GM19463 (cell line): ENCODE measurements around the gene LRRC32.

Experiments used
- ATAC-seq: cut with Tn5 transposase; IDR thresholded peaks from one replicate; pipeline ENCODE4 v1.9.1; 2021; ENCODE audit warnings: mild to moderate bottlenecking, moderate library complexity; ENCODE audit not compliant: unreplicated experiment

Gene LRRC32

GRCh38 chr11:76665172-76665571 is 5.4 kb downstream of the LRRC32 start:
- ATAC-seq = no peak

- no peak for ATAC-seq
These were observed 5.9 kb downstream of the LRRC32 start for GRCh38 chr11:76664578-76665061.

GRCh38 chr11:76663912-76664440 is 6.6 kb downstream of the LRRC32 start:
- no peak for ATAC-seq

- ATAC-seq = no peak
These were observed 7.1 kb downstream of the LRRC32 start for GRCh38 chr11:76663486-76663810.

- ATAC-seq = no peak
These were observed 7.7 kb downstream of the LRRC32 start for GRCh38 chr11:76662656-76663485.

GRCh38 chr11:76661834-76662434 is 8.6 kb downstream of the LRRC32 start:
- ATAC-seq = no peak

- ATAC-seq = no peak
These were observed 9.2 kb downstream of the LRRC32 start for GRCh38 chr11:76661306-76661751.

- ATAC-seq = no peak
These were observed 9.8 kb downstream of the LRRC32 start for GRCh38 chr11:76660533-76661305.

- no peak for ATAC-seq
These were observed 10.6 kb downstream of the LRRC32 start for GRCh38 chr11:76659672-76660532.

GRCh38 chr11:76658651-76659650 is 11.6 kb downstream of the LRRC32 start:
- ATAC-seq = no peak

- no peak for ATAC-seq
These were observed 12.3 kb downstream of the LRRC32 start for GRCh38 chr11:76658231-76658630.

GRCh38 chr11:76657187-76658170 is 13.1 kb downstream of the LRRC32 start:
- ATAC-seq = no peak

- ATAC-seq = no peak
These were observed 13.9 kb downstream of the LRRC32 start for GRCh38 chr11:76656571-76657081.

- ATAC-seq = no peak
These were observed 14.5 kb downstream of the LRRC32 start for GRCh38 chr11:76656050-76656531.

GRCh38 chr11:76655501-76656049 is 15.0 kb downstream of the LRRC32 start:
- no peak for ATAC-seq

GRCh38 chr11:76654980-76655379 is 15.6 kb downstream of the LRRC32 start:
- no peak for ATAC-seq

- ATAC-seq = no peak
These were observed 16.2 kb downstream of the LRRC32 start for GRCh38 chr11:76654298-76654851.
